ENCODE data around the gene ATP5PD.

The ATP5PD gene

GRCh38 chr17:74998783-74999182 lies 48.0 kb downstream of the ATP5PD start:
- no peak for TF ChIP-seq CTCF (IDR thresholded peaks at IDR 0.05; ENCODE audit: borderline replicate concordance, insufficient read depth, low read depth, low read length)
- no peak overlapping the region for H3K4me3 ChIP-seq (ENCODE audit: low read depth, low read length)

- H3K4me3 ChIP-seq (ENCODE audit: low read depth, low read length): no peak overlapping the region
- TF ChIP-seq CTCF (IDR thresholded peaks at IDR 0.05; ENCODE audit: borderline replicate concordance, insufficient read depth, low read depth, low read length): no peak
Measured at GRCh38 chr17:74995847-74996246, 50.9 kb downstream of the ATP5PD start.

GRCh38 chr17:74994440-74994839 lies 52.3 kb downstream of the ATP5PD start:
- TF ChIP-seq CTCF (IDR thresholded peaks at IDR 0.05; ENCODE audit: borderline replicate concordance, insufficient read depth, low read depth, low read length): no peak
- no peak overlapping the region for H3K4me3 ChIP-seq (ENCODE audit: low read depth, low read length)

GRCh38 chr17:74992223-74992622 lies 54.5 kb downstream of the ATP5PD start:
- H3K4me3 ChIP-seq (ENCODE audit: low read depth, low read length): no peak overlapping the region
- TF ChIP-seq CTCF (IDR thresholded peaks at IDR 0.05; ENCODE audit: borderline replicate concordance, insufficient read depth, low read depth, low read length): no peak

- TF ChIP-seq CTCF (IDR thresholded peaks at IDR 0.05; ENCODE audit: borderline replicate concordance, insufficient read depth, low read depth, low read length): no peak
- no peak overlapping the region for H3K4me3 ChIP-seq (ENCODE audit: low read depth, low read length)
Measured at GRCh38 chr17:74990581-74991105, 56.1 kb downstream of the ATP5PD start.
